HG03521 (cell line): ENCODE measurements around the gene KARS1.
"Not testable (repeated sequence)": the region's sequence is repeated elsewhere in the genome, so short reads cannot be mapped to it uniquely, and the experiment has no call there.

Experiments
- ATAC-seq: cut with Tn5 transposase; IDR thresholded peaks from one replicate; pipeline ENCODE4 v1.9.1; 2021; ENCODE audit warnings: mild to moderate bottlenecking, moderate library complexity; ENCODE audit not compliant: unreplicated experiment

KARS1 gene

GRCh38 chr16:75626806-75627205 lies 20.7 kb downstream of the KARS1 start:
- ATAC-seq = no peak

- ATAC-seq = no peak
Observed at GRCh38 chr16:75624921-75625334, 22.5 kb downstream of the KARS1 start.

GRCh38 chr16:75622761-75623605 lies 24.5 kb downstream of the KARS1 start, which contains the start of gene ADAT1:
ADAT1 (minus strand) TSS chr16:75623281; CDS start chr16:75620799, 2,482 bp downstream.
- ATAC-seq = peak; percentile 90

- no peak for ATAC-seq
Observed at GRCh38 chr16:75621170-75621477, 26.3 kb downstream of the KARS1 start.

GRCh38 chr16:75620326-75621169 lies 26.9 kb downstream of the KARS1 start:
- ATAC-seq = no peak

GRCh38 chr16:75618780-75619179 lies 28.7 kb downstream of the KARS1 start:
- ATAC-seq = no peak

GRCh38 chr16:75617121-75617520 lies 30.3 kb downstream of the KARS1 start:
- no peak for ATAC-seq

- no peak for ATAC-seq
Observed at GRCh38 chr16:75616521-75617010, 30.9 kb downstream of the KARS1 start.

- ATAC-seq = no peak
Observed at GRCh38 chr16:75615619-75616018, 31.8 kb downstream of the KARS1 start.

- no peak for ATAC-seq
Observed at GRCh38 chr16:75614066-75614897, 33.2 kb downstream of the KARS1 start.

GRCh38 chr16:75606507-75606906 lies 41.0 kb downstream of the KARS1 start:
- ATAC-seq = no peak

GRCh38 chr16:75603241-75603640 lies 44.2 kb downstream of the KARS1 start:
- ATAC-seq = no peak

GRCh38 chr16:75599452-75600277 lies 47.8 kb downstream of the KARS1 start:
- no peak for ATAC-seq

- no peak for ATAC-seq
Observed at GRCh38 chr16:75593825-75594820, 53.3 kb downstream of the KARS1 start.

GRCh38 chr16:75593308-75593707 lies 54.2 kb downstream of the KARS1 start:
- ATAC-seq = no peak

GRCh38 chr16:75591927-75592326 lies 55.5 kb downstream of the KARS1 start:
- not testable (repeated sequence) for ATAC-seq

GRCh38 chr16:75590920-75591843 lies 56.3 kb downstream of the KARS1 start:
- no peak for ATAC-seq

GRCh38 chr16:75589306-75589705 lies 58.2 kb downstream of the KARS1 start:
- no peak for ATAC-seq
